ENCODE data around the gene RAVER2.

DNA sequence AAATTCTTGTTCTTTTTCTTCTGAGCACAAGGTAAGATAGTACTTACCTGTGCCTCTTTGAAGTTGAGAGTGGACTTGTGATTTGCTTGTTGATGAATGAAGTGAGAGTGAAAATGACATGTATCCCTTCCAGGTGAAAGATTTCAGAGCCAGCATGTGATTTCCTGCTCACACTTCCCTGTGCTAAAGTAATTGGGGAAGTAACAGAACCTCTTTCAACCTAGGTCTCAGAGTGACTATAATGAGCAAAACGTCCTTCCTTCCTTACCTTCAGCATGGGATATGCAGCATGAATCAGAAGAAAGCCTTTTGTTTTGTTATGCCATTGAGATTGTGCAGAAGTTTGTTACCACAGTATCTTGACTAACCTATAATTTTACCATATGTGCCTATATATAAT lies 24.6 kb downstream of the RAVER2 start:
- TF ChIP-seq, protein P1, sequence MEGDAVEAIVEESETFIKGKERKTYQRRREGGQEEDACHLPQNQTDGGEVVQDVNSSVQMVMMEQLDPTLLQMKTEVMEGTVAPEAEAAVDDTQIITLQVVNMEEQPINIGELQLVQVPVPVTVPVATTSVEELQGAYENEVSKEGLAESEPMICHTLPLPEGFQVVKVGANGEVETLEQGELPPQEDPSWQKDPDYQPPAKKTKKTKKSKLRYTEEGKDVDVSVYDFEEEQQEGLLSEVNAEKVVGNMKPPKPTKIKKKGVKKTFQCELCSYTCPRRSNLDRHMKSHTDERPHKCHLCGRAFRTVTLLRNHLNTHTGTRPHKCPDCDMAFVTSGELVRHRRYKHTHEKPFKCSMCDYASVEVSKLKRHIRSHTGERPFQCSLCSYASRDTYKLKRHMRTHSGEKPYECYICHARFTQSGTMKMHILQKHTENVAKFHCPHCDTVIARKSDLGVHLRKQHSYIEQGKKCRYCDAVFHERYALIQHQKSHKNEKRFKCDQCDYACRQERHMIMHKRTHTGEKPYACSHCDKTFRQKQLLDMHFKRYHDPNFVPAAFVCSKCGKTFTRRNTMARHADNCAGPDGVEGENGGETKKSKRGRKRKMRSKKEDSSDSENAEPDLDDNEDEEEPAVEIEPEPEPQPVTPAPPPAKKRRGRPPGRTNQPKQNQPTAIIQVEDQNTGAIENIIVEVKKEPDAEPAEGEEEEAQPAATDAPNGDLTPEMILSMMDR (IDR thresholded peaks at IDR 0.05; ENCODE audit: low read length): no peak
- no peak for TF ChIP-seq EZH2 (IDR thresholded peaks at IDR 0.05; ENCODE audit: borderline replicate concordance, low read length)

All from OCI-LY1 (cell line).